Uterus (tissue), 4 donors: ENCODE measurements around the gene ZYG11A. TPM values are rescaled to one million over a fixed set of nuclear protein-coding genes. Genes with fewer than 3 reads are reported as not detected.
"Not testable (repeated sequence)": the region's sequence is repeated elsewhere in the genome, so short reads cannot be mapped to it uniquely, and the experiment has no call there.

Source experiments
- DNase-seq, 2 donors: peaks; one replicate each; pipeline ENCODE4 v3.0.0-alpha.2; 2019 to 2020
- H3K27ac ChIP-seq, 2 donors: fragments of 200-600 bp; sonication (generic); 1 replicate in 1 of 2; 2 replicates in 1 of 2; pipeline ENCODE4 v1.5.1; 2016 to 2018
- H3K27me3 ChIP-seq, 2 donors: fragments of 200-600 bp; sonication (generic); one replicate each; pipeline ENCODE4 v1.5.1; 2018 to 2019; ENCODE audit warnings: control low read depth in 1 of 2
- H3K36me3 ChIP-seq, 2 donors: fragments of 200-600 bp; sonication (generic); one replicate each; pipeline ENCODE4 v1.5.1; 2019; ENCODE audit warnings: control low read depth in 1 of 2
- H3K4me1 ChIP-seq, 2 donors: fragments of 200-600 bp; sonication (generic); one replicate each; pipeline ENCODE4 v1.5.1; 2018 to 2019; ENCODE audit warnings: control low read depth in 1 of 2
- H3K4me3 ChIP-seq, 2 donors: fragments of 200-600 bp; sonication (generic); 1 replicate in 1 of 2; 2 replicates in 1 of 2; pipeline ENCODE4 v1.5.1; 2018 to 2019; ENCODE audit warnings: mild to moderate bottlenecking in 1 of 2
- H3K9me3 ChIP-seq, 2 donors: fragments of 200-600 bp; sonication (generic); one replicate each; pipeline ENCODE4 v1.5.1; 2019; ENCODE audit warnings: control low read depth in 1 of 2
- POLR2A ChIP-seq, 2 donors: fragments of 450-650 bp; IDR thresholded peaks; one replicate each; pipeline ENCODE4 v1.6.1; 2016; ENCODE audit warnings: antibody characterized with exemption in 2 of 2, mild to moderate bottlenecking in 1 of 2, moderate library complexity in 1 of 2
- intact Hi-C: fragments of 100-400 bp; cut with DNase I; formaldehyde crosslinking; loops from one replicate; pipeline ENCODE4 v1.15.1; 2023; ENCODE audit warnings: low total_unique reads
- total RNA-seq, 4 donors: library from RNA; depleted of rRNA in 3 of 4; stranded (reverse); fragments of >200 nt in 3 of 4; gene quantifications; one replicate each; pipeline versions ENCODE4 v1.1.0 to v1.2.4, GENCODE V29; 2014 to 2023
- TF ChIP-seq, protein P1 (sequence below), 4 experiments: fragments of 200-600 bp in 2 of 4; fragments of 450-650 bp in 2 of 4; sonication (generic) in 2 of 4; IDR thresholded peaks; one replicate each; pipeline ENCODE4 v1.5.1; 2016 to 2019; ENCODE audit warnings: antibody characterized with exemption in 4 of 4, mild to moderate bottlenecking in 2 of 4, moderate library complexity in 1 of 4
- donor health status: DM: yes; HTN: yes; CAD: no.

Gene ZYG11A
- total RNA-seq, 4 donors from 2014 or later = 0.12 to 0.35 TPM; not detected in 2

DNA sequence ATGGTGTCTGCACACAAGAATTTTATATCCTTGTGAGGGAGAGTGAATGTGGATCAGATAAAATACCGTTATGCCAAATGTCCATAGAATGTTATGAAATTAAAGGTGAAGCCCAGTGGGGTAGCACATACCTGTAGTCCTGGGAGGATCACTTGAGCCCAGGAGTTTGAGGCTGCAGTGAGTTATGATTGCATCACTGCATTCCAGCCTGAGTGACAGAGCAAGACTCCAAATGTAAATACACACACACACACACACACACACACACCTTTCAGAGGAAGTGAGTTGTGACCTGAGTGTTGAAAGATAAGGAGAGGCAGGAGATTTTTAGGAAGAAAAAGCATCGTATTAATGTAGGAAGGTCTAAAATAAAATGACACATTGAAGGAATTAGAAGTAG is 28.1 kb upstream of the ZYG11A start:
- no peaks in the 10 kb centered on the region for H3K36me3 ChIP-seq
- TF ChIP-seq, protein P1, sequence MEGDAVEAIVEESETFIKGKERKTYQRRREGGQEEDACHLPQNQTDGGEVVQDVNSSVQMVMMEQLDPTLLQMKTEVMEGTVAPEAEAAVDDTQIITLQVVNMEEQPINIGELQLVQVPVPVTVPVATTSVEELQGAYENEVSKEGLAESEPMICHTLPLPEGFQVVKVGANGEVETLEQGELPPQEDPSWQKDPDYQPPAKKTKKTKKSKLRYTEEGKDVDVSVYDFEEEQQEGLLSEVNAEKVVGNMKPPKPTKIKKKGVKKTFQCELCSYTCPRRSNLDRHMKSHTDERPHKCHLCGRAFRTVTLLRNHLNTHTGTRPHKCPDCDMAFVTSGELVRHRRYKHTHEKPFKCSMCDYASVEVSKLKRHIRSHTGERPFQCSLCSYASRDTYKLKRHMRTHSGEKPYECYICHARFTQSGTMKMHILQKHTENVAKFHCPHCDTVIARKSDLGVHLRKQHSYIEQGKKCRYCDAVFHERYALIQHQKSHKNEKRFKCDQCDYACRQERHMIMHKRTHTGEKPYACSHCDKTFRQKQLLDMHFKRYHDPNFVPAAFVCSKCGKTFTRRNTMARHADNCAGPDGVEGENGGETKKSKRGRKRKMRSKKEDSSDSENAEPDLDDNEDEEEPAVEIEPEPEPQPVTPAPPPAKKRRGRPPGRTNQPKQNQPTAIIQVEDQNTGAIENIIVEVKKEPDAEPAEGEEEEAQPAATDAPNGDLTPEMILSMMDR (IDR thresholded peaks at IDR 0.05) = no peak
- TF ChIP-seq POLR2A (IDR thresholded peaks at IDR 0.05) = no peak
- no peaks in the 10 kb centered on the region for H3K9me3 ChIP-seq
- H3K4me1 ChIP-seq = no peaks in the 10 kb centered on the region
- no peak for DNase-seq
- intact Hi-C loops = no loop called here
- no peak overlapping the region for H3K4me3 ChIP-seq
- no peak overlapping the region for H3K27ac ChIP-seq
- H3K27me3 ChIP-seq = no peaks in the 10 kb centered on the region

- H3K4me1 ChIP-seq, intact Hi-C loops: not testable (repeated sequence)
These were observed 21.7 kb upstream of the ZYG11A start for GRCh38 chr1:52820830-52821229.

DNA sequence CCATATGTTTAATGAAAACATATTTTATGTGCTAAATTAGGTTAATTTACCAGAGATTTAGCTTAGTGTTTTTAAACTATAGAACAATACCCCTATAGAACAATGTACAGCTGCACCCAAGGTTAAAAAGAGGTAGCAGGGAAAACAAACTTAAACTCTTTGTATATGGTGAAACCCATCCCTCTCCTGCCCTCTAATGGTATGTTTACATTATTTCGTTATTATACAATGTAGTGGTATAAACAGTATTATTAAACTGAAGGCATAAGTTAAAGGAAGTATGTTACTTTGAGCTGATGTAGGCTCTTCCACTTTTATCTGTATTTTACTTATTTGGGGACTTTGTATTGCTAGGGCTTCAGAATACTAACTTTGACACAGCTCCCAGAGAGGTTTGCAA is 16.7 kb upstream of the ZYG11A start:
- no peaks in the 10 kb centered on the region for H3K36me3 ChIP-seq
- TF ChIP-seq, protein P1 (IDR thresholded peaks at IDR 0.05) = no peak
- no peak for TF ChIP-seq POLR2A (IDR thresholded peaks at IDR 0.05)
- H3K27me3 ChIP-seq = no peaks in the 10 kb centered on the region
- no peak for DNase-seq
- intact Hi-C loops = no loop called here
- H3K4me3 ChIP-seq = no peak overlapping the region
- H3K4me1 ChIP-seq = no peaks in the 10 kb centered on the region
- no peak overlapping the region for H3K27ac ChIP-seq
- no peaks in the 10 kb centered on the region for H3K9me3 ChIP-seq

More at GRCh38 chr1:52820830-52821229, 21.7 kb upstream of the ZYG11A start:
- not testable (repeated sequence) for H3K27me3 ChIP-seq, H3K36me3 ChIP-seq, H3K4me3 ChIP-seq, DNase-seq, H3K27ac ChIP-seq, H3K9me3 ChIP-seq

DNA sequence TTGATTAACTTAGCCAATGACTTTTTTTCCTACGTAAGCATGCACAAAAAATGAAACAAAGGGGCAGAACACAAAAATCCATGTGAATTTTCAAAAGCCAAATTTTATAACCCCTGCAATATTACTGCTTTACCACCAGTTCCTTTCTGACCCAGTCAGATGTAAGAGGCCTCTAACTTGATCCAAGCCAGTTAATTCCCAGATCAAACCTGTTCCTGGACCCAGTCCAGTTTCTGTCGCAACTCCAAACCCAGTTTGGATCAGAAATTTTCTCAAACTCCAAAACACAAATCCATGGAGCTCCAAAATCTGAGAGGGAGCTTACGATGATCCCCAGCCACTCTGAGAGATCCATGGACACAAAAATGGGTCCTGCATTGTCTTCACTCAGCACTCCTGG is 7.8 kb upstream of the ZYG11A start:
- no peak overlapping the region for H3K4me3 ChIP-seq
- H3K9me3 ChIP-seq = no peaks in the 10 kb centered on the region
- H3K27me3 ChIP-seq = no peaks in the 10 kb centered on the region
- DNase-seq = no peak
- TF ChIP-seq POLR2A (IDR thresholded peaks at IDR 0.05) = no peak
- TF ChIP-seq, protein P1 (IDR thresholded peaks at IDR 0.05) = no peak
- intact Hi-C loops = no loop called here
- no peaks in the 10 kb centered on the region for H3K36me3 ChIP-seq
- H3K27ac ChIP-seq = no peak overlapping the region
- H3K4me1 ChIP-seq = no peaks in the 10 kb centered on the region

DNA sequence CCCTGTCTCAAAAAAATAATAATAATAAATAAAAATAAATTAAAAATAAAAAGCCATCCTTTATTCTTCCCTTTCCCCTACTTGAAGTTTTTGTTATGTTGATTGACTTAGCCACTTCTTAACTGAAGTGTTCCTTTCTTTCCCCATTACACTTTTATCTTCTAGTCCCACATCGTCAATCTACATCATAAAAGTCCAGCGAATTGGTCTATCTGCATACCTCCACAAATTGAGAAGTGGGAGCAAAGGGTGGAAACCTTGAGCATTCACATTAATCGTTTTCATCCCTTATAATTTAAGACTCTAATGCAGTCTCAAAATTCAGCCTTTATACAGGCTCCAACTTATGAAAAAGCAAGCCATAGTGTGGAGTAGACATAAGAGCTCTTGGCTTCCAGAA is 6.5 kb upstream of the ZYG11A start:
- Histone ChIP-seq H3K27ac (no peak overlapping the region), H3K4me1 (no peaks in the 10 kb centered on the region), H3K9me3 (no peaks in the 10 kb centered on the region), H3K36me3 (no peaks in the 10 kb centered on the region), H3K4me3 (no peak overlapping the region), H3K27me3 (no peaks in the 10 kb centered on the region)
- no peak for DNase-seq
- TF ChIP-seq, protein P1 (IDR thresholded peaks at IDR 0.05) = no peak
- TF ChIP-seq POLR2A (IDR thresholded peaks at IDR 0.05) = no peak
- intact Hi-C loops = no loop called here

- H3K27me3 ChIP-seq, intact Hi-C loops: not testable (repeated sequence)
These were observed 3.4 kb upstream of the ZYG11A start for GRCh38 chr1:52839175-52839574.

GRCh38 chr1:52845119-52845518 is 2.6 kb downstream of the ZYG11A start:
- intact Hi-C loops, H3K9me3 ChIP-seq, H3K27me3 ChIP-seq, H3K4me3 ChIP-seq, DNase-seq, H3K27ac ChIP-seq, H3K4me1 ChIP-seq, H3K36me3 ChIP-seq: not testable (repeated sequence)

More at GRCh38 chr1:52839175-52839574, 3.4 kb upstream of the ZYG11A start:
- H3K4me1 ChIP-seq, H3K27ac ChIP-seq, DNase-seq, H3K36me3 ChIP-seq, H3K4me3 ChIP-seq, H3K9me3 ChIP-seq: not testable (repeated sequence)
